Liver (tissue), 9 donors: ENCODE results near the gene SCUBE1. TPM values are rescaled to one million over a fixed set of nuclear protein-coding genes. Genes with fewer than 3 reads are reported as not detected.

Experiments used
- DNase-seq: peaks from one replicate; pipeline ENCODE4 v3.0.0-alpha.2; 2017; ENCODE audit warnings: low spot score
- H3K27ac ChIP-seq, 2 donors: one replicate each; pipeline ENCODE4 v1.7.0; 2013; ENCODE audit warnings: inconsistent platforms in 2 of 2, low read length in 2 of 2, control low read depth in 1 of 2, low read depth in 1 of 2, mild to moderate bottlenecking in 1 of 2
- H3K27me3 ChIP-seq, 4 donors: one replicate each; pipeline versions ENCODE4 v1.6.1 to v1.7.0; 2013; ENCODE audit warnings: low read length in 3 of 4, inconsistent platforms in 1 of 4, mild to moderate bottlenecking in 1 of 4, moderate library complexity in 1 of 4; ENCODE audit not compliant: control insufficient read depth in 4 of 4, insufficient read depth in 4 of 4
- H3K36me3 ChIP-seq, 4 donors: one replicate each; pipeline versions ENCODE4 v1.6.1 to v1.7.0; 2013; ENCODE audit warnings: low read length in 3 of 4, mild to moderate bottlenecking in 3 of 4, low read depth in 1 of 4, moderate library complexity in 1 of 4; ENCODE audit not compliant: control insufficient read depth in 4 of 4, insufficient read depth in 3 of 4
- H3K4me1 ChIP-seq, 4 donors: one replicate each; pipeline versions ENCODE4 v1.6.1 to v1.7.0; 2013; ENCODE audit warnings: low read length in 3 of 4, mild to moderate bottlenecking in 3 of 4, moderate library complexity in 1 of 4; ENCODE audit not compliant: control insufficient read depth in 4 of 4, insufficient read depth in 4 of 4
- H3K4me3 ChIP-seq, 3 donors: one replicate each; pipeline versions ENCODE4 v1.6.1 to v1.7.0; 2013; ENCODE audit warnings: low read length in 3 of 3, control low read depth in 1 of 3, low read depth in 1 of 3, mild to moderate bottlenecking in 1 of 3
- H3K9ac ChIP-seq, 2 donors: one replicate each; pipeline ENCODE4 v1.7.0; 2013; ENCODE audit warnings: low read length in 2 of 2, mild to moderate bottlenecking in 2 of 2, moderate library complexity in 2 of 2, control low read depth in 1 of 2, low read depth in 1 of 2
- H3K9me3 ChIP-seq, 4 donors: one replicate each; pipeline versions ENCODE4 v1.6.1 to v1.7.0; 2013; ENCODE audit warnings: low read length in 3 of 4; ENCODE audit not compliant: control insufficient read depth in 4 of 4
- ATF3 ChIP-seq: IDR thresholded peaks from 2 replicates; pipeline ENCODE4 v1.6.1; 2016; ENCODE audit warnings: antibody characterized with exemption
- CTCF ChIP-seq: fragments of 150-350 bp; IDR thresholded peaks from 2 replicates; pipeline ENCODE4 v1.5.1; 2017; ENCODE audit warnings: improper control_type of control experiment, low read depth, low read length; ENCODE audit not compliant: missing input control
- EGR1 ChIP-seq, 2 donors: IDR thresholded peaks; 2 replicates each; pipeline ENCODE4 v1.6.1; 2016 to 2018; ENCODE audit warnings: antibody characterized with exemption in 2 of 2, low read depth in 2 of 2
- FOXA1 ChIP-seq: IDR thresholded peaks from 2 replicates; pipeline ENCODE4 v1.6.1; 2016; ENCODE audit warnings: antibody characterized with exemption
- FOXA2 ChIP-seq: IDR thresholded peaks from 2 replicates; pipeline ENCODE4 v1.6.1; 2016; ENCODE audit warnings: antibody characterized with exemption
- GABPA ChIP-seq, 2 donors: IDR thresholded peaks in 1 of 2; conservative IDR thresholded peaks in 1 of 2; 2 replicates each; pipeline ENCODE4 v1.6.1; 2016; ENCODE audit warnings: antibody characterized with exemption in 2 of 2, mild to moderate bottlenecking in 1 of 2, moderate library complexity in 1 of 2
- HNF4A ChIP-seq, 2 donors: conservative IDR thresholded peaks; 2 replicates each; pipeline ENCODE4 v1.6.1; 2016; ENCODE audit warnings: antibody characterized with exemption in 2 of 2, mild to moderate bottlenecking in 2 of 2
- HNF4G ChIP-seq: IDR thresholded peaks from 2 replicates; pipeline ENCODE4 v1.6.1; 2016; ENCODE audit warnings: antibody characterized with exemption
- JUND ChIP-seq, 2 donors: IDR thresholded peaks; 2 replicates each; pipeline ENCODE4 v1.6.1; 2016; ENCODE audit warnings: antibody characterized with exemption in 2 of 2
- MAX ChIP-seq: IDR thresholded peaks from 2 replicates; pipeline ENCODE4 v1.6.1; 2016; ENCODE audit warnings: antibody characterized with exemption
- NR2F2 ChIP-seq: IDR thresholded peaks from 2 replicates; pipeline ENCODE4 v1.6.1; 2016; ENCODE audit warnings: antibody characterized with exemption
- RAD21 ChIP-seq, 2 donors: IDR thresholded peaks; 2 replicates each; pipeline ENCODE4 v1.6.1; 2016; ENCODE audit warnings: antibody characterized with exemption in 2 of 2, mild to moderate bottlenecking in 2 of 2
- REST ChIP-seq: IDR thresholded peaks from 2 replicates; pipeline ENCODE4 v1.6.1; 2016; ENCODE audit warnings: antibody characterized with exemption, mild to moderate bottlenecking
- RXRA ChIP-seq, 2 donors: IDR thresholded peaks; 2 replicates each; pipeline ENCODE4 v1.6.1; 2017 to 2018; ENCODE audit warnings: antibody characterized with exemption in 2 of 2, mild to moderate bottlenecking in 1 of 2
- SP1 ChIP-seq: IDR thresholded peaks from 2 replicates; pipeline ENCODE4 v1.6.1; 2018; ENCODE audit warnings: antibody characterized with exemption, mild to moderate bottlenecking
- TAF1 ChIP-seq: conservative IDR thresholded peaks from 2 replicates; pipeline ENCODE4 v1.6.1; 2016; ENCODE audit warnings: antibody characterized with exemption, mild to moderate bottlenecking
- YY1 ChIP-seq: IDR thresholded peaks from 2 replicates; pipeline ENCODE4 v1.6.1; 2016; ENCODE audit warnings: antibody characterized with exemption, mild to moderate bottlenecking
- ZBTB33 ChIP-seq: IDR thresholded peaks from 2 replicates; pipeline ENCODE4 v1.6.1; 2016; ENCODE audit warnings: antibody characterized with exemption
- WGBS: extraction: QIAGEN DNeasy Blood & Tissue Kit; methylation state at CpG from one replicate; pipeline ENCODE4 v1.1.7; 2013; 5-methylcytosine and 5-hydroxymethylcytosine counted together
- polyA plus RNA-seq, 2 donors: library from polyadenylated mRNA; stranded (reverse) in 1 of 2; unstranded in 1 of 2; fragments of 200-250 nt in 1 of 2; fragments of >200 nt in 1 of 2; fragmentation: Nextera tagmentation in 1 of 2; extraction: Ambion mirVana in 1 of 2; gene quantifications; one replicate each; pipeline versions ENCODE4 v1.2.1 to v1.2.3, GENCODE V29; 2013 to 2015
- total RNA-seq, 2 donors: library from RNA; depleted of rRNA; stranded (reverse); fragments of >200 nt; gene quantifications; one replicate each; pipeline ENCODE4 v1.2.3, GENCODE V29; 2014
- donor health status: healthy.
- donor health status: healthy.
- donor health status: healthy.
- donor health status: healthy.
- donor health status: healthy.

Gene SCUBE1
- total and polyA plus RNA-seq, 4 donors = 0.07 to 0.46 (median 0.08) TPM; not detected in 1

GRCh38 chr22:43152357-43153071, 190.7 kb downstream of the SCUBE1 start:
- Histone ChIP-seq H3K27me3 (no peaks in the 10 kb centered on the region), H3K36me3 (no peaks in the 10 kb centered on the region), H3K9me3 (no peaks in the 10 kb centered on the region), H3K4me1 (peaks cover 6 to 20% (median 13%) of the 10 kb centered on the region in 4 donors), H3K9ac (peak overlapping the region; percentile 27 to 47), H3K27ac (peak overlapping the region; percentile 32 to 79), H3K4me3 (peak overlapping the region; percentile 30 to 71 (median 66))
- TF ChIP-seq ZBTB33 = no peak
- no peak for TF ChIP-seq GABPA (IDR thresholded peaks at IDR 0.05 in 1 of 2, conservative IDR thresholded peaks at IDR 0.05 in 1 of 2)
- no peak for TF ChIP-seq MAX
- TF ChIP-seq FOXA1 = no peak
- no peak for TF ChIP-seq CTCF
- no peak for TF ChIP-seq TAF1
- no peak for TF ChIP-seq JUND (IDR thresholded peaks at IDR 0.05)
- TF ChIP-seq HNF4G = no peak
- no peak for TF ChIP-seq EGR1 (IDR thresholded peaks at IDR 0.05; ENCODE audit: low read depth in 2 of 2)
- TF ChIP-seq RAD21 (IDR thresholded peaks at IDR 0.05) = no peak
- TF ChIP-seq RXRA (IDR thresholded peaks at IDR 0.05) = no peak
- TF ChIP-seq NR2F2 = no peak
- TF ChIP-seq REST = no peak
- TF ChIP-seq HNF4A (conservative IDR thresholded peaks at IDR 0.05) = no peak
- no peak for TF ChIP-seq ATF3
- no peak for TF ChIP-seq SP1
- no peak for TF ChIP-seq YY1
- TF ChIP-seq FOXA2 = no peak
- no peak for DNase-seq
- WGBS = 36% methylated on average over 22 of the region's 22 CpGs
